ENCODE measurements around the gene STARD3.

STARD3 gene

DNA sequence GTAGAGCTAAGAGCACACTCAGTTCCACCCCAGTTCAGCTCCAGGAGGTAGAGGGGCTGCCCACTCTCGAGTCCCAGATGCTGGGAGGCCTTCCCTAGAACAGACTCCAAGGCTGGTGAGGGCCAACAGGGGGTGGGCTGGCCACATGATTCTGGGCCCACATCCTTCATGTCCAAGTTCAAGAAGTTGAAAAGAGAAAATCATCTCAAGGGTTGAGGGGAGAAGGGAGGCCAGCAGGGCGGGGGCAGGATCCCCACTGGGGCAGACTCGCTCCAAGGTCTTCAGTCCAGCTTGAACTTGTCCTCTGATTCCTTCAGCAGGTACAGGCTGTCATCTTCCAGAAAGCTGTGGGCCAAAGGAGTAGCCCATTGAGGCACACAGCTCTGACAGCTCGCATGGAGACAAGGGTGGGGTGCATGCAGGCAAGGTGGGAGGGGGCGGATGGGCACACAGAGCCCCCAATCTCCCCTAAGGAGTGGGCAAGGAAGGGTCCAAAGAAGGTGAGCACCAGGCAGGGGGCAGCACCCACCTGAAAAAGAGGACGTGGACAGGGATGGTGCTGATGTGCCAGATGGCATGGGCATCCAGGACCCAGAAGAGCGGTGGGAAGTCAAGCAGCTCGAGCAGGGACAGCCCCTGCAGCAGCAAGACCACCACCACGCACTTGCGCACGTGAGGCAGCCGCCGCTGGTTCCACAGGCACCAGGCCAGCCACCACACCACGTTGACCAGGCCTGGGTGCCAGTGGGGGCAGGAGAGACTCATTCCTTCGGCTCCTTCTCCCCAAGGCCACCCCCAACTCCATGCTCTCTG is 35.8 kb downstream of the STARD3 start:
- DNase-seq (ENCODE audit: low read depth in 2 of 2) = no peak

DNA sequence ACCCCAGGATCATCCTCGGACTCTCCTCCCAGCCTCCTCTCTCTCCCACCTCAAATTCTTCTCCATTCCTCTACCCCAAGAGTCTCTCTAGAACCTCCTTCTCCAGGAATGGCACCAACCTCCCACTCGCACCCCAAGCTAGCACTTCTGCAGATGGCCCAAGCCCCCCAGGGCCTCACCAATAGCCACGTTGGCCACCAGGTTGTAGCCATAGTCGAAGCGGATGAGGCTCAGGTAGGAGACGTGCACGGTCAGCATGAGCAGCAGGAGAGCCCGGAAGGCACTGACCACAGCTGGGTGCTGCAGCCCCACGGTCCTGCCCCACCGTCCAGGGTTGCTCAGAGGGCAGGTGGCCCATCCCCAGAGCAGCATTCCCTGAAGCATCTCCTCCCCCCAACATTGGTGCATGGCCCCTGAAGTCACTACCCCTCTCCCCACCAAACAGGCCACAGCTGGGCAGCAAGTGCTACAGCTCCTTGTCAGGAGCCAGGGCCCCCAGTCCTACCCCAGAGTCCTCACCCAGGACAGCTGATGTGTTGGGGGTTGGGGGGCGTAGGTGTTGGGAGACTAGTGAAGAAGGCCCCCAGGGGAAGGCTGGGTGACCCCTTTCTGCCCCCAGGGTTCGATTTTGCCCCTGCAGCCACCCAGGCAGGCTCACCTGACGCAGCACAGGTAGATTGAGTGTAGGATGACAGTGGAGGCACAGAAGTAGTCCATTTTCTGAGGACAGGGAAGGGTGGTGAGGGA is 36.6 kb downstream of the STARD3 start:
- no peak for DNase-seq (ENCODE audit: low read depth in 2 of 2)

DNA sequence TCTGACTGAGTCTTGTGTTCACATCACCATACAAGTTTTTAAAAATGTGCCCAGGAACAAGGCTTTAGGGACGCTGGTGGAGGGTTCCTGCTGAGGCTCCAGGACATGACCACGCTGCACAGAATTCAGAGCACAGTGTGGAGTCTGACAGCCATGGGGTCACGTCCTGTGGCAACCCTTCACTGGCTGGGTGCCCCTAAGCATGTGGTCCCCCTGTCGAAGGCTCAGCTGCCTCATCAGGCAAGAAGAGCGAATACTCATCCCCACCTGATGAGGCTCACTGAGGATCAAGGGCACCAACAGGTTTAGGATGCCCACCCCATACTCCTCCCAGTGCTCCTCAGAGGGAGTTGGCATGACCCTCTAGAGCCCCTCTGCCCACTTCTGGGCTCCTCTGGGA is 37.2 kb downstream of the STARD3 start:
- no peak for DNase-seq (ENCODE audit: low read depth in 2 of 2)

DNA sequence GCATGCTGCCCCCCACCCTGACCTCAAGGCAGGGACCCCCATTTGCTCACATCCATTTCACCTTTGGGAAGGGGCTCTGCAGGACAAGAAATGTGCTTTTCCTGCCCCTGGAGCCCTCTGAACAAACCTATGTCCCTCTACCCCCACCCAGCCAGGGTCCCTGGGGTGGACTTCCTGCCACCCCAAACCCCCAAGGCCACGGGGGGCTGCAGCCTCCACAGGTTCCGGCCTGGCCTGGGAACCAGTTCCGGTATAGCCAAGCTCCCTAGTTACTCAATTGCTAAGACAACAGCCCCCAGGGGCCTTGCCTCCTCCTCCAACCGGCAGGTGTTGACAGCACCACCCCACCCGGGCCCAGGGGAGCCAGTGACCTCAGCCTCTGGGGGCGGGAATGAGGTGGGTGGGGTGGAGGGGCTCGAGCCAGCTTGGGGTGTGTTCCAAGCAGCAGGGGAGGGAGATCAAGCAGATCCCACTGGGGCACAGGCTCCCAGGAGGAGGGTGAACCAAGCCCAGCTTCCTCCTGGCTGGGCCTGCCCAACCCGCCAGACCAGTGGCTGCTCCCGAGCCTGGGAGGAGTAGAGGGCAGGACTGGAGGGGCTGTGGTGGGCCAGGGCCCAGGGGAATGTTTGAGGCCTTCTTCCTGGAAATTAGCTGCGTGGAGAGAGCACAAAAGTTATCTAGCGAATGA is 37.9 kb downstream of the STARD3 start:
- no peak for DNase-seq (ENCODE audit: low read depth in 2 of 2)

DNA sequence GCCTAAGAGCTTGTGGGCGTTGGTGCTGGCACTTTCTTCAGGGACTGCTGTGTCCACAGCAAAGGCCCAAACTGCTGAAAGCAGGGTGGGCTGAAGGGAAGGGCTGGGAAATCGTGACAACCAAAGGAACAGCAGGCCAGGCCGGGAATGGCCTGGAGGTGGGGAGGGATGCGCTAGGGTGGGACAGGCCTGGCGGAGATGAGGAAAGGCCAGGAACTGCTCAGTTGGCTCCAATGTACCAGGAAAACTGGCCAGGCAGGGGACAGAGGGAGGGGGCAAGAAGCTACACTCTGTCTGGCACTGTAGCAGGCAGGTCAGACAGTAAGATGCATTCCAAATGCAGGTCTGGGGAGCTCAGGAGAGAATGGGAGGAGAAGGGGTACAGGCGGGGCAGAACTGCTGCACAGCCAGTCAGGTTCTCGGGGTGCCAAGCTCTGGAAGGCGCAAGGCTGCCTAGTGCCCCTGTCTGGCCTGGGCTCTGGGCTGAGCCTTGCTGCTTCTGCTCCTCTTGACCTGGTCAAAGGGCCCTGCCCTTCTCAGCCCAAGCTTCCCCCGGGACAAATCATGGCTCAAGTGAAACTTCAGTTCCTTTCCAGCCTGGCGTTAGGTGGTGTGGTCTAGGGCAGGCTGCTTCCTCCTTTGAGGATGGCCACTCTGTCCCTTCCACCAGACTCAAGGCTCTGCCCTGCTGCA is 38.6 kb downstream of the STARD3 start:
- DNase-seq (ENCODE audit: low read depth in 2 of 2) = no peak

DNA sequence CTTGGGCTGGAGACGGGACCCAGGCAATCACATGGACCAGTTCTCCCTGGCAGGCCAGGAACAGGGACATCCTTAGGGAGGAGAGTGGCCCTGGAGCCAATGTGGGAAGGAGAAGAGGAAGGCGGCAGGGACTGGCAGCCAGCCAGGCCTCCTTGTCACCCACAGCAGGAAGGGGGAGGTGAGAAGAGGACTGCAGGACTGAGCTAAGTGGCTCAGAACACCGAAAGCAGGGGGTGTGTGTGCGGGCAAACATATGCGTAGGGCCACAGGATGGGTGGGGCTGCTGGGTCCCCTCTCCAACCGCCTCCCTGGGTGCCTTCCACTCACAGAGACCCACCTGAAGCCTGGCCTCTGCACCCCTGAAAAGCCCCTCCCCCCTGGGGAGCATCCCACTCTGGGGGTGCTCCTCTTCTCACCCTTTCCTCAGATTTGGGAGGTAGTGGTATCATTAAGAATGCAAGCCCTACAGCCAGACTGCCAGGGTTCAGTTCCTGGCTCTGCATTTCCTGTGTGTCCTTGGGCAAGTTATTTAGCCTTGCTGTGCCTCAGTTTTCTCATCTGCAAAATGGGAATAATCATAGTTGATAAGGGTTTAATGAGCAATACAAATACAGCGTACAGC is 39.4 kb downstream of the STARD3 start:
- no peak for DNase-seq (ENCODE audit: low read depth in 2 of 2)

DNA sequence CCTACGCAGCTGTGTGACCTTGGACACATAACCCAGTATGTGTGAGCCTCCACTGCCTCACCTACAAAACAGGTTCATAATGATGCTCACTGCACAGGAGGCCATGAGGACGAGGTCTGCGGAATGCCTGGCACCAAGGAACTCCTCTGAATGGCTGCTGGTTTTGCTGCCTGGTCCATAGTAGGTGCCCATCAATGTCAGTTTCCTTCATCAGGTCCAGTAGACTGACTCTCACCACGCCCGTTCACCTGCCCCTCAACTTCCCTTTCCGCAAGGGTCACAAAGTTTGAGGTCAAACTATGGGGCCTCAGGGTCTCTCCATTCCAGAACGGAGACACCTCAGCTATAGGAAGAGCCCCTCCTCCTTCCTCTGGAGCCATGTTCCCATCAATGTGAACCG is 40.1 kb downstream of the STARD3 start:
- no peak for DNase-seq (ENCODE audit: low read depth in 2 of 2)

DNA sequence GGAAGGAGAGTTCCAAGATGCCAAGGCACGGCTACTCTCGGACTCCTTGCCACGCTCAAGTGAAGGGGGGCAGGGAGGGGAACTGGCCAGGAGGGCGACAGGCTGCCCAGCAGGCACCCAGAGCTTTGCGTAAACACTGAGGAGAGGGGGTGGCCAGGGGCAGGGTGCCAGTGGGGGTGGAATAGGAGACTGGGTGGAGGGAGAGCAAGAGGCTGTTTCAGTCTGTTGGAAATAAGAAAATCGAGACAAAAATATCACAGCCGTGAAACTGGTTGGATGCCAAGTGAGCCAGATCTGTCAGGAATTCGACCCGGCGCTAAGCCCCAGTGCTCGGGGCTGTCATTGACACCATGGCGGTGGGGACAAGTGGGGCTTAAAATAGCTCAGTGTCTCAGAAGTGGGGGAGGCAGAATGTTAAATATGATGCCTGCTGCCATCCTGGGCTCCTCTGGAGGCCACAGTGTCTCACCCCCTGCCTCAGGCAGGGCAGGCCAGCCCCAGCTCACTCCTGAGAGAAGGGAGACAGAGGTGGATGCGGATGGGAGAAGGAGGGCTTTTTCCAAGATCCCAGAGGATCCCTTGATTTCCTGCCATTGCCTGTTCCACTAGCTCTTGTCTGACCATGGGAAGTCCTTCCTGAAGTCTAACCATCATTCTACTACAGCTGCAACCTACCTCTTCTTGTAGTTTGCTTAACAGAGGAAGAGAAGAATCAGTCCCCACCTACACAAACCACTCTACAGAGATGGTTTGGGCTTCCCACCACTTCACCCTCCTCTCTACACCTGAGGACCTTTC is 40.8 kb downstream of the STARD3 start:
- DNase-seq (ENCODE audit: low read depth in 2 of 2) = no peak

DNA sequence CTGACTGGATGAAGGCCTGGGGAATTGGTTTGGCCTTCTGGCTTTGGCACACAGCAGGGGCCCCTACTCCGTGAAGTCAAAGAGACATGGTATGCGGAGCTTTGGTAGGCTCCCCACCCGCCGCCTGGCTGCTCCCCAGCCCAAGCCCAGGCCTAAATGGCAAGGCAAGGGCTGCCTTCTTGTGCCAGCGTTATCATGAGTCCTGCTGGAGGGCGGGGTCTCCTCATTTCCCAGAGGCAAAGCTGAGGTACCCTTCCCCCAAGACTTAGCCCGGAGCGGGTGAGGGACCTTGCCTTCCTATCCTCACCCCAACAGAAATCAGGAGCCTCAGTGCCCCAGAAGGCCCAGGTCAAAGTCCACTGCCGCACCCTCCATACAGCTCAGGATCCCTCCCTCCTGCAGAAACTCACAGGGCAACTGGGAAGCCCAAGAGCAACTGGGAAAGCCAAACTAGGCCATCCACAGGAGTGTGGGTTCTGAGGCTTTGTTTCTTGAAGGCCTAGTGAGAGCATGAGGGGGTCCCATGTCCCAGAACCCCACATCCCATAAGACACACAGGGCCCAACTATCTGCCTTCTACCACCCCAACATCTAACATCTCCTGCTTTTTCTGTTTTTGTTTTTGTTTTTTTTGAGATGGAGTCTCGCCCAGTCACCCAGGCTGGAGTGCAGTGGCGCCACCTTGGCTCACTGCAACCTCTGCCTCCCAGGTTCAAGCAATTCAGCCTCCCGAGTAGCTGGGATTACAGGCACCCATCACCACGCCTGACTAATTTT is 41.6 kb downstream of the STARD3 start:
- no peak for DNase-seq (ENCODE audit: low read depth in 2 of 2)

DNA sequence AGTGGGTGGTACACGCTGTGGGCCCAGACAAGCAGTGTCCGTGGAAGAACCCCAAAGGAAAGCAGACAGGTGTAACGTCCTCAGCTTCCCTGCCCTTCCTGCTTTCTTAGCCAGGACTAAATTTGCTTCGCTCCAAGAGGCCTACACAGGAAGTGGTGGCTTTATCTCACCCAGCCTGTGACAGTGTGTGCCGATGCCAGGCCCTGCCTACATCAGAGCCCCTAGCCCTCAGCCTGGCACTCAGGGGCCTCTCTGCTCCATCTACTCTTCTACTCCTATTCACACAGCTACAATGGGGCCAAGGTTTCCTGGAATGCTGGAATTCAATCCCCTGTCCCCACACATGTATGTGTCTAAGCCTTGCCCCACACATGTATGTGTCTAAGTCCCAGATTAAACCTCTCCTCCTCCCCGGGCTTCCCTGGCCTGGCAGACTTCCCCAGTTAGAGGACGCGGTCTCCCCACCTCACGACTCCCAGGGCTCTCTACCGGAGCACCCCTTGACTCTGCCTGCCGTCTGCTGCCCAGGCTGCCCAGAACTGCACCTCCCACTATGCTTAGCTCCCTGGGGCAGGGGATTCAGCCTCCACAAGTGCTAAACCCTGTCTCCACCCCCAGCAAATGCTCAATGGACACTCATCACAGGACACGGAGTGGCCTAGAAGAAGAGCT is 42.7 kb downstream of the STARD3 start:
- DNase-seq (ENCODE audit: low read depth in 2 of 2) = no peak

DNA sequence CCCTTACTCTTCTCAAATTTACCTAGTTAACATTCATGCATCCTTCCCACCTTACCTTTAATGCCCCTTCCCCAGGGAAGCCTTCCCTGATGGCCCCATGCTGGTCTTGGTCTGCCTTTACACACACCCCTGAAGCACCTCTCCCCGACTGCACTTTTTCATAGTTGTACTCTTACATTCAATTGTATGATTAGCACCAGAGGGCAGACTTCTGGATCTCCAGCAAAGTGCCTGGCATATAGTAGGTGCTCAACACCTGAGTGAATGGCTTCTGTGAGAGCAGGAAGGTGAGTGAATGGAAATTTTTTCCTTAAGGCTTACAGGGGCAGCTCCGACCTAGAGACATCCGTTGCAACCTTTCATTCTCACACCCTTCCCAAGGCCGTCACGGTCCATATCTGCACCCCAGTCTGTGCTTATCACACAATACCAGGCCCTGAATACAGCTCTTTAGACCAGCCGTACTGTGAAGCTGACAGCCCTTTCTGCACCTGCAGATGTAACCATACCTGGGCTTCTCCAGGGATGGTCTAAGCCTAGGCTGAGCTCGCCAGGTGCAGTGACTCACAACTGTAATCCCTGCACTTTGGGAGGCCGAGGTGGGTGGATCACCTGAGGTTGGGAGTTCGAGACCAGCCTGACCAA is 46.5 kb downstream of the STARD3 start:
- no peak for DNase-seq (ENCODE audit: low read depth in 2 of 2)

DNA sequence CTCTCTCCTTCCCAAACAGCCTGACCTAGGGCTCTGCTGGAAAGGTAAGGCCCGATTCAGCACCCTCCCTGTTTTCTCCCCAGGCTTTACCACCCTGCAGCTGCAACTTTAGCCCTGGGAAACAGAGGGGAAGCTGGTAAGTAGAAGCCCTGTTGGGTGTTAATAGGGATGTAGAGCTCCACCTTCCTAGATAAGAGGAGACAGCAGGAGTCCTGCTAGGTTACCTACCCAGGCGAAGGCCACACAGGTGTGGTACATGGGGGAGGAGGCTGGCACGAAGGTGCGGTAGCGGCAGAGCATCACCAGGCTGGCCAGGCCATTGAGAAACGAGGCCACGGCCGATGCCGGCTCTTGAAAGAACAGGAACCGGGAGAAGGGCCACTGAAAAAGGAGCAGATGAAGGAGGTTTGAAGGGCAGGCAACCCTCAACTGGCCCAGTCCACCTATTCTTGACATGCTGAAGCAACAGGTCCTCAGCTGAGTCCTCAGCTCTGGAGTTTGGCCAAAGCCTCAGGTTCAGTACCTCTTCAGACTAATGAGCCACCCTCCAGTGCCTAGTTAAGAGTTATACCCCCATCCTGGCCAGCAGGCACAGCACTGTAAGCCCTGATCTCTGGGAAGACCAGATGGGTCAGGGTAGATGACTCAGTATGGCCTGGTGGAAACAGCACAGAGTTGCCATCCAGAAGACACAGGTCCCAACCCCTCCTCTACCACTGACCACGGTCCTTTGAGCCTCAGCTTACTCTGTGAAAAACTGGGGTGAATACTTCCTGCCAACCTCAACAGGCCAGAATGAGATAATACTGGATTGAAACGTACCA is 47.6 kb downstream of the STARD3 start:
- no peak for DNase-seq (ENCODE audit: low read depth in 2 of 2)

DNA sequence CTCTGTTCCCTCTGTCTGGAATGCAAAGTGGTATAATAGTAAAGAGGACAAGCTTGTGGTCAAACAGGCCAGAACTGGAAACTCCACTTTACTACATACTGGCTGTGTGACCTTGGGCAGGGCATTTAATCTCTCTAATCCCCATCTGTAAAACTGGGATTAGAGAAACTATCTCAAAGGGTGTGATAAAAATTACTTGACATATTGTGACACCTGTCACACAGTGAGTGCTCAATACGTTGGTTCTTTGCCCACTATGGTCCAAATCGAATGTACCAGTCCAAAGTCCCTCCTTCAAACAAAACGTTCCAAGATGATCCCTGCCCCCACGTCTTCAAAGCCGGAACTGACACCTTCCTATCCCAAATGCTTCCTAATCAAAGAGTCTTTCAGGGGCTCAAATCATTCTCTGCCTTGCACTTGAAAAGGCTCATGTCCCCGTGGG is 50.2 kb downstream of the STARD3 start:
- no peak for DNase-seq (ENCODE audit: low read depth in 2 of 2)

DNA sequence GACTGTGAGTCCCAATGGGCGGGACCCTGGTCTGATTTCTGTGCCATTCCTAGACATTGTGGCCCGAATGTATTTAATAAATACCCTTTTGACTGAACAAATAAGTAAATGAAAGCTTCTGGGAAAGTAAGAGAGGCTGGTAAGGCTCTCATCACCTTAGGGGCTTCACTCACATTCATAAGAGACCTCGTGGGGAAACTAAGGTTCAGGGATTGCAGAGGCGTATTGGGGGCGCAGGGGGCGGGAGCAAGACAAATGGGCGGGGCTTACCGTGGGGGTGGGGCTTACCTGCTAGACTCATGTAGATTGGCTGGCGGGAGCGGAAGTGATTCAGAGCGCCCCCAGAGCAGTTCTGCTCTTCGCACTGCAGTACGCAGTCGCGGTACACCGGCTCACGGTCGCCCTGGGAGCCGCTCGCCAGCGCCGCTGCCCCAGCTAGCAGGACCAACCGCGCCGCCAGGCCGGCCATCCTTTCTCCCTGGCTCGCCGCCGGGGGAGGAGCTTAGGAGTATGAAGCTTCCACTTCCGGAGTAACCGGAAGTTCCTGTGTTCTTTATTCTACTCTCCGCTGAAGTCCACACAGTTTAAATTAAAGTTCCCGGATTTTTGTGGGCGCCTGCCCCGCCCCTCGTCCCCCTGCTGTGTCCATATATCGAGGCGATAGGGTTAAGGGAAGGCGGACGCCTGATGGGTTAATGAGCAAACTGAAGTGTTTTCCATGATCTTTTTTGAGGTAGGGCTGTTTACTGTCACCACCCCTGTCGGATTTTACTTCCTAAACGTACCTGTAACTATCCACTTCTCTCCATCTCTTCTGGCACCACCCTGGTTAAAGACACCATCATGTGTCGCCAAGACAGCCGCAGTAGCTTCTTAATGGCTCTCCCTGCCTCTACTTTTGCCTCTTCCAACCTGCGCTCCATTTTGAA is 50.9 kb downstream of the STARD3 start, which contains the start of gene PGAP3:
Gene PGAP3, minus strand, starts transcription at position 512 of the 929 bp plus-strand sequence. Its CDS starts 43 bp downstream, at position 469.
- DNase-seq (ENCODE audit: low read depth in 2 of 2) = peak; percentile 80 to 83

DNA sequence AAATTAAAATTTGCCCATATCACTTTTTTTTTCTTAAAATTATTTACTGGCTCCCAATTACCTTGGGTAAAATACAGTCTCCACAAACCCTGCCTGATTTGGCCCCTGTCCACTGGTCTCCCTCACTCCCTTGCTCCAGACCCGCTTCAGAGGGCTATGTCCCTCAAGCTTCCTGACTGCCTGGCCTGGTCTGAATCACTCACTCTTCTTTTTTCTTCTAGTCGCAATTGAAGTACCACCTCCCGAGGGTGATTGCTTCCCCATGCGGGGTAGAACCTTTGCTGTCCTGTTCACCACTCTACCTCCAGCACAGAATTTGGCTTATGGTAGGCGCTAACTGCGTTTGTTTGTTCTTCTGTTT is 51.5 kb downstream of the STARD3 start:
- no peak for DNase-seq (ENCODE audit: low read depth in 2 of 2)

DNA sequence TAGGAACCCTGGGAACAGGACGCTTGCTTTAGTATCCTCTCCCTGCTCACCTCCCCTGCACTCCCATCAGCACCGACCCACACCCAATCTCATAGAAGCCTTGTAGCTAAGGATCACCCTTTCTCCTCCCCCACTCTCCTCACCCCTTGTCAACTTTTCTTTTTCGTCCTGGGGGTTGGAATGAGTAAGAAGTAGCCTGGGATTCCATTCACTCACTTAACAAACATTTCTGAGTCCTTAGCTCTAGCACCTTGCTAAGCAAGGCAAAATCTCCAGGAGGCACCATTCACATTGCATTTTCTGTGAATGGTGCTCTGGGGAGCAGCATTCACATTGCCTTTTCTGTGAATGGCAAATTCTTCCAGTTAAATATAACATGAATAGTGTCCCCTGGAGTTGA is 52.0 kb downstream of the STARD3 start:
- DNase-seq (ENCODE audit: low read depth in 2 of 2) = no peak

DNA sequence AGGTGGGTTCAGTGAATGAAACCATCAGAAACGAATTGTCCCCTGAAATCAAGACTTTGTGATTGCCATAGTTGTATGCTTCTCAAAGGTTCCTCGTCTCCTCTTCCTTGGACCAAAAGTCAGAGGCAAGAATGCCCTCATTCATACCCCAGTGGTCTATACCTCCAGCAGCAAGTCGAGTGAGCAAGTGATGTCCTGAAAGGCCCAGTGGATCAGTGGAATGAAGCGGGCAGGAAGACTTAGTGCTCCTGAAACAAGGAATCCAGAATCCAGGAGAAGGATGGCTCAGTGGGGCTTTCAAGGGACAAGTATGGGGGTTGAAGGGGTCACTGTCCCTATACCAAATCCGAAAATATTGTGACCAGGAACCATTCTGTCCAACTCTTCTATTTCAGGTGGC is 57.6 kb downstream of the STARD3 start:
- no peak for DNase-seq (ENCODE audit: low read depth in 2 of 2)

Measured in stimulated activated CD4-positive, alpha-beta T cell treated with anti-CD3 and anti-CD28 coated beads, Interleukin-15, amount 100 ng/mL, for 48 hours (primary cell).